HG03175 (cell line): ENCODE data around the gene IGSF1.
"Not testable (repeated sequence)": the region's sequence is repeated elsewhere in the genome, so short reads cannot be mapped to it uniquely, and the experiment has no call there.

Experiments
- ATAC-seq: cut with Tn5 transposase; IDR thresholded peaks from one replicate; pipeline ENCODE4 v1.9.1; 2021; ENCODE audit warnings: mild to moderate bottlenecking, moderate library complexity; ENCODE audit not compliant: unreplicated experiment

IGSF1 gene

DNA sequence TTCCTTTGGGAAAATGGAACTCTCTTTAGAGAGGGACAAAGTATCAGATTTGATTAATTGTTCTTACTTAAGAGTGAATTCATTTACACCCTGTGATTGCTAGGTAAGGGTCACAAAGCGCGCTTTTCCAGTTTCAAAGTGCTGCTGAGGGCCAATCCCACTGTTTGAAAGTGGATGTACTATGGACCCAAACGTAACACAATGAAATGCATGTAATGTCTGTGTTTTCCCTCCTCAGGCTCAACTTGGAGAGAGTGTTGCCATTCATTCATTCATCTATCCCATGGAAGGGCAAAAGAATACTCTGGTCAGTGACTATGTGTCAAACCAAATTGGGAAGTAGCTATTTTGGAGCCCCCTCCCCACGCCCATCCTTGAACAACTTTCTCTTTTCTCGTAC, 16.1 kb downstream of the IGSF1 start:
- no peak for ATAC-seq

DNA sequence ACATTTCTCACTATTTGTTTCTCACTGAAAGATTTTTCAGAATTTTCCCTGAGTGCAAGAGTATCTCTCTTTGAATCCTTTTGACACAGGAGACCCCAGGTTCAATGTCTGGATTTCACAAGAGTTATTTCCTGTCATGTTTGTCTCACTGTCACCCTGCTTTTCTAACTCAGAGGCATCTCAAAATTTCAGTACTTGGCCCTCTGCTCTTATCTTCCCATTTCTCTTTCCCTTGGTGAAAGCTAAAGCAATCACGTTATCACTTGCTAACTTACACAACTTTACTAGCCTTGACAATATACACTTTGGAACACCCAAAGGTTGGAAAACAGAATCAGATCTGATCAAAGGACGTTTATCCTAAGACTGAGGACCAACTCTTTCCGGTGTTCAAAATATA, 17.3 kb downstream of the IGSF1 start:
- no peak for ATAC-seq

DNA sequence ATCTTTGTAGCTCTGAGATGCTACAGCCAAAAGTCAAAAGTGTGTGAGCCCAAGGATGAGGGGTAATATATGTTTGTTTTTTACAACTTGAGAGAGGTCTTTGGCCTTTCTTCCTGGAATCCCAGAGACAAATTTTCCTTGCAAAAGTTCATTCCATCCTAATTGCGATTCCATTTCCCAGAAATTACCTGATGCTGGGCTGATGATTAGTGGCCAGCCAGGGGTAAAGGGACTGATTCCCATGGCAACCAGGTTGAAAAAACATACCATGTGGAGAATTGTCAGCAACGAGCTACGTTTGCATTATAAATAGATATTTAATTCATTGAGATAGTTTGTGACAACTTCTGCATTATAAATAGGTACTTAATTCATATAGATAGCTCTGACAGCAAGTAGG, 17.8 kb downstream of the IGSF1 start:
- no peak for ATAC-seq

DNA sequence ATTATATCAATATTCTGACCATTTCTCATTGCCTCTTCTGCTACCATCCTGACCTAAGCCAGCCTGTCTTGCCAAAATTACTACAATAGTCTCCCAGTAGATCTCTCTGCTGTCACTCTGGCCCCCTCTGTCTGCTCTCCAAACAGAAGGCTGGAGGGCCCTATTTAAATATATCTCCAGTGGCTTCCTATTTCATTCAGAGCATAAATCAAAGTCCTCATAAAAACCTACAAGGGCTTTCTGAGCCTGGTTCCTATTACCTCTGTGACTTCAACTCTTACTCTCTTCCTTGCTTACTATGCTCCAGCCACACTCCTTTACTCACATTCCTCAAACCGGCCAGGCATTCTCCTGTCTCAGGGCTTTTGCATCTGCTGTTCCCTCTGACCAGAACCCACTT, 19.0 kb downstream of the IGSF1 start:
- no peak for ATAC-seq

DNA sequence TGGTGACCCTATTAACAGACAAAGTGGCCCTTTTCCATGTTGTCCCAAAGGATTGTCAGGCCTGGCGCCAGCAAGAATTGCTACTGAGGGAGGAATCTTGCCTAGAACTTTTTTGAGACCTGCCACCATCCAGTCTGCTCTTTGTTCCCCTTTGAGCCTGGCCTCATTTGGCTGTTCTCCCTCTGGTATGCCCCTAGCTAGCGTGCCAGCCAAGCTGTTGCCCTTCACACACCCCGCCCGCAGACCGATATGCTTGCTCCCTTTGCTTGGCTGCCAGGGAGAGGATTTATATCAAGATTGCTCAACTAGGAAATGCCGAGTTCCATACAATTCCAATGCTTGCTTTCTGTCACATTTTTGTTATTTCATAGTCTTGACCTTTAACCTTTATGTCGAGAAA, 24.4 kb downstream of the IGSF1 start:
- no peak for ATAC-seq

DNA sequence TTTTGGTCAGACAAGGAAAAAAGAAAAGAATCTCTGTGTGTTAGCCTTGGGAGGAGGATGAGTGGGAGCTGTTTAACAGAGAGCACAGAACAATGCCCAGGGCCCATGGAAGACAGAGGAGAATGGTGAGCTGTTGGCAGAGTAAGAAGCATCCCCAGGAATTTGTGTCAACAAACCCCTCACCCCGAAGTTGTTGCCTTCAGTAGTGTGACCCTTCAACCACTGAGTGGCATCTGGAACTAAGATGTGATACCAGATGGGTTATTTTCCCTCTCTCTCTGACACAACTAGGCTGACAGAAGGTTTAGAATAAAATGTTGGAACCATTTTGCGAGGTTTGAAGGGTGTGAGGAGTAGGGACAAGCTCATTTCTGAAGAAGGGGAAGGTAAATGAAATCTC, 25.1 kb downstream of the IGSF1 start:
- no peak for ATAC-seq

DNA sequence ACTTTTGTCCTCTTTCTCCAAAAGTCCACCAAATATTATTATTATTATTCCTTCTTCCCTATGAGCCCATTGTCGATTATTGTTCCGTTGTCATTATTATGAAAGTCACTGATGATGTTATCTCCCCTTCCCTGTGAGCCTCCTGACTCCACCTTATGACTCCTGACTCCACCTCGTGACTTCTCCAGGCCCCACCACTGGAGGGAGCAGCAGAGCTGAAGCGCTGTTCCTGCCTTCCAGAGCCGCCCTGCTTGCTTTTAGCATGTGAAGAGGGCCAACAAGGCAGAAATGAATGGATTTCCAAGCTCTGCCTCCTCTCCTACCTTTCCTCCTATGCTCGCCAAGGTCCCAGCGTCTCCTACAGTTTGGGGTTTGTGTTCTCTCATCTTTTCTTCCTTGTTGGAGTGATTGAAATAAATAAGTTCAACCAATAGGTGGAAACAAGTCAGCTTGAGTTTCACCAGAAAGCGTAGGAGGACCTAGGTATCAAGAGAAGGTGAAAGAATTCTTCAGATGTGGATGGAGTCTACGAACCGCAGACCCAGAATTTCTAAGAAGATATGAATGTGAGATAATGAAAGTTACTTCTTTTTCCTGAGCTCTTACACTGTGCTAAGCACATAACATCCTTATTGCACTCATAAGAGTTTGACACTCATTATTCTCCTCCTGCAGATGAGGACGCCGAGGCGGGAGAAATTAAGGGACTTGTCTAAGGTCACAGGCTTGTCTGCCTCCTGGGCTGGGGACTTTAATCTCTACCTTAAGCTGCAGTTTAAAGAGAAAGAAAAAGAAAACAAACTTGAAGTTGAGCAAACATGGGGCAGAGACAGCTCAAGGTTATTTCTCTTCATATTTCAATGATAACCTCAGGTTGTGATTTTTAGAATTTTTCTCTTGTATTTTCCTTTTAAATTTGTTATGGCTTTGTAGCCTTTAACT, 26.1 kb downstream of the IGSF1 start:
- no peak for ATAC-seq

DNA sequence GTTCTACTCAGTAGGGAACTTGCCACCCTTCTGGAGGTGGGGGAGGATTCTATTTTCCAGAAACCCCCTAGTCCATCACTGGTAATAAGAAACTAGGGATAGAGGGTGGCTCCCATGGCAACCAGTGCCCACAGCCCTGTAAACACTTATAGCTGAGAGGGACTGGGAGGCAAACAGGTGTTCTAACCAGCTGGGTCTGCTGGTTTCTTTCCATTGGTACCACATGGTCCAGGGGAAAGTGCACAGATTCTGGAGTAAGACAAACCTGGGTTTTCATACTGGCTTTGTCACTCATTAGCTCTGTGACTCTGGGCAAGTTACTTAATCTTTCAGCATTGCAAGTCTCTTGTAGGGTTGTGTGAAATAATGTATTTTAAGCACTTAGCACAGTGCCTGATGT, 26.9 kb downstream of the IGSF1 start:
- ATAC-seq: no peak

DNA sequence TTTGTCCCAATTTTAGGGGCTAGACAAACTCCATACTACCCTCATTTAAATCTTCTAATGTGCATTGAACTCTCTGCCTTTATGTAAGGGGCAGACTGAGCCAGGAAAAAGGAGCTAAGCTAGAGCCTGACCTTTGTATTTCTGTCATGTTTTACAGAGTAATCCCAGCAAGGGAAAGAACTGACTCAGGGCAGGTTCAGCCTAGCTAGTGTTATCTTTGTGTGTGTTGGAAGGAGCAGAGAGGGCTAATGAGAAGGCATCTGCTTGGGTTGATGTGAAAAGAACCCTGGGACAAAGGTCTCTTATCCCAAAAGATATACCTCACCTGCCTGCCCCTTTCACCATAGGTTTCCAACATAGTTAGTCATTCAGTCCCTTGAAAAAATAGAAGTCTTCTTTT, 31.7 kb downstream of the IGSF1 start:
- no peak for ATAC-seq

DNA sequence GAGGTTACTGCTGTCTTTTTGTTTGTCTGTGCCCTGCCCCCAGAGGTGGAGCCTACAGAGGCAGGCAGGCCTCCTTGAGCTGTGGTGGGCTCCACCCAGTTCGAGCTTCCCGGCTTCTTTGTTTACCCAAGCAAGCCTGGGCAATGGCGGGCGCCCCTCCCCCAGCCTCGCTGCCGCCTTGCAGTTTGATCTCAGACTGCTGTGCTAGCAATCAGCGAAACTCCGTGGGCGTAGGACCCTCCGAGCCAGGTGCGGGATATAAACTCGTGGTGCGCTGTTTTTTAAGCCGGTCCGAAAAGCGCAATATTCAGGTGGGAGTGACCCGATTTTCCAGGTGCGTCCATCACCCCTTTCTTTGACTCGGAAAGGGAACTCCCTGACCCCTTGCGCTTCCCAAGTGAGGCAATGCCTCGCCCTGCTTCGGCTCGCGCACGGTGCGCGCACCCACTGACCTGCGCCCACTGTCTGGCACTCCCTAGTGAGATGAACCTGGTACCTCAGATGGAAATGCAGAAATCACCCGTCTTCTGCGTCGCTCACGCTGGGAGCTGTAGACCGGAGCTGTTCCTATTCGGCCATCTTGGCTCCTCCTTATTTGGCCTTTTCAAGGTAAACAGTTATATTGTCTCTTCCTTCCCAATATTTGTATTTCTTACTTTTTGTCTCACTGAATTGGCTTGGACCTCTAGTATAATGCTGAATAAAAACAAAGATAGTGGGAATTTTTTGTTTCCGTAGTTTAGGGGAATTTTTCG, 37.9 kb downstream of the IGSF1 start:
- not testable (repeated sequence) for ATAC-seq

DNA sequence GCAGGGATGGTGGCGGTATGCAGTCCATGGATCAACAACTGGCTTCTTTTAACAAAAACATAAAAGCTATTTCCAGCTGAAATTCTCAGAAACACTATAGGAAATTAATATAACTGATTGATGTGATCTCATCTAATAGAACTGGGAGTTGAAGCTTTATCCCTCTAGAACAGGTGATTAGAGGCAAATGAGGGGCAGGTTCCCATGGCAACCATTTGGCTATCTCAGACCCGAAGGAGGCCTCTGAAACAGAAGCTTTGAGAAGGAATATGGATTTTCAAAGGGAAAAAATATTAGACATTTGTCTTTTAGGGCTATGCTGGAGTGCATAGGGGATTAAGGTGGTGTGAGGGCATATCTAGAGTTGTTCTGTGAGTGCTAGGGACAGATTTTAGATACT, 50.0 kb downstream of the IGSF1 start:
- no peak for ATAC-seq

DNA sequence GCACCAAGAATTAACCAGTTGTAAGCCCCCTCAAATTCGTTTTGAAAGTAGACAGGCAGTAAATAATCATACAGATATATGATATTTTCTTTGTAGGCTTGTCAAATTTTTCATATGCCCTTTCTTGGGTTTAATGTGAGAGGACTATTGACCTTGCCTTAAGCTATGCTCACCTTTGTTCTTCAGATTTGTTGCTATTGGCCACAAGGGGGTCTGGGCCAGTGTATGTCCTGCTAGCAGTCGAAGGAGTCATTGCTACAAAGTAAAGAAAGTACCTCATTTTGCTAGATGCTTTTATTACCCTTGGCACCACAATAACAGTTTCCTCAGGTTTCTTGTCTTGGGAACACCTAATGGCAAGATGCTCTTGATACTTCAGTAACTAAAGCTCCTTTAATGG, 51.7 kb downstream of the IGSF1 start:
- no peak for ATAC-seq

DNA sequence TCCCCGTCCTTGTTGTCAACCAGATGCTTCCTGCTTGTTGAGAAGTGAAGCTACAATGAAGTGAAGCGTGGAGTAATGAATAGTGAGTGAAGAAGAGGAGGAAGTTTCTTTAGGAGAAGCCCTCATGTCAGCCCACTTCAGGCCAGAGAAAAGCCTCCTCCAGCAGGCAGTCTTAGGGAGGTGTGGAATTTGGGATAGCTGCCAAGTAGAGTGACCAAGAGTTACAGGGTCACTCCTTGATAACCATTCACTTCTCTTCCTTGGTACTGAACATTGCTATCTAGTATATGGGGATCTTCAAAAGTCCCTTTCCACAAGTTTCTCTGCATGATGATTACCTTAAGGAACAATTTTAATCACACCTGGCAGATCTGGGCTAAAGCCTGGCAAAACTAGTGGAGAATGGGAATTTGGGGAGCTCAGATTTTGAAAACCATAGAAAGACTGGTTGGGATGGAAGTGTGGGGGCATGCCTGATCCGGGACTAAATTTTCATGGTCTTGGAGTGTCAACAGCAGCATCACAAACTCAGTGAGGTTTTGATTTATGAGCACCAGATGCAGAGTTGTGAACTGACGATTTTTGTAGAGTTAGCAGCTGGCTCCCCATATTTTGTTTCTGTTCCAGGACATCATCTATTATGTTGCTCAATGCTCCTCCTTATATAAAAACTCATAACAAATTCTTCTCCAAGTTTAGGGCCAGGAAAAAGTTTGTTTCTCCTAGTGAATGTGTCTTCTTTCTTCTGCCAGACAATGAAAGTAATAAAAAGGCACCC, 53.1 kb downstream of the IGSF1 start:
- no peak for ATAC-seq

DNA sequence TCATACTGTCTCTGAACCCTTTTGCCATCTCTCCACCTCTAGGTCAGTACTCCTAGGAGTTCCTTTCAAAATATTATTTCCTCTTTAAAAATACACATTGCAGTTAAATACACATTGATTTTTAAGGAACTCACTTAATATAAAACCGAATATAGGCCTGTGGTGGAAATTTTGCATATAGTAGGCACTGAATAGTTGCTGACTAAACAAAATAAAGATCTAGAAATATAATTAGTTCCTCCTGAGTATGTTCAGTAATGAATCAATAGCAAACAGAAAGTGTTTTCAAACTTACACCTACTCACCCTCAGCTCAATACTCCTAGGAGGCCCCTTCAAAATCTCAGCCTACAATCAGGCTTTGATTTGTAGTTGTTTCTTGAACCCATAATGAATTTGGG, 61.5 kb downstream of the IGSF1 start:
- ATAC-seq: no peak

DNA sequence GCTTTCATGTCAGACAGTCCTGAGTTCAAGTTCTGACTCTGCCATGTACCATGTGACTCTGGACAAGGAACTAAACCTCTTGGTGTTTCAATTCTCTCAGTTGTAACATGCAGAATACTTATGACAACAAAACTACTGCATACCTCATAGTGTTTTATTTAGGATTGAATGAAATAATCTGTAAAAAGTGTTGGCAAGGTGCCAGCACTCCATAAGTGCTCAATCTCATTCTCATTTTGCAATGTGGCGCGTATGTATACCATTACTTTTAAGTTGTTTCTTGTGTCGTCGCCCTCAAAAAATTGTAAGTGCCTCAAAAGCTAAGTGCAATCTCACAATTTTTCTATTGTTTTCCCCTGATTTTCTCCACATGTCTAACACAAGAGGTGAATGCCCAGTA, 62.5 kb downstream of the IGSF1 start:
- ATAC-seq: no peak

DNA sequence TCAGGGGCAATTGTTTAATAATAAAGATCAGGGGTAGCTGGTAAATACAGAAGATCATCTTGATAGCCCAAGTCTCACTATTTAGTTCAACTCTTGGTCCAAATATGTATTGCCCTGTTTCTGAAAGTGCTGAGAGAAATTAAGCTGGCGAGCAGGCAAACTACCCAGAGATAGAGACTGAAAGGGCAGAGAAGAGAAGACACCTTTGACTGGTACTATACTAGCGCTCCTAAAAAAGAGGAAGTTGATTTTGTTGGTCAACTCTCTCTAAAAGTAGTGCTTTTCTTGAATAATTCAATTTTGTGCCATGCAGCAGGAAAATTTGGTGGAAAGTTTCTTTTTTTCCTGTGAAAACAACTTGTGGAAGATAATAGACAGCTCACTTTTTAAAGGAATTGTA, 64.0 kb downstream of the IGSF1 start:
- ATAC-seq: no peak
